ENCODE measurements around the gene ABCC6. TPM values are rescaled to one million over a fixed set of nuclear protein-coding genes. Genes with fewer than 3 reads are reported as not detected.
A peak's percentile ranks its signal among the peaks of the same experiment; 100 is the strongest.

ABCC6 gene
- total and polyA plus RNA-seq, 2 of the 13 experiments (the other 11 are each of a cell fraction or from before 2014, with no cell fraction given), result 82.4 to 105 TPM

DNA sequence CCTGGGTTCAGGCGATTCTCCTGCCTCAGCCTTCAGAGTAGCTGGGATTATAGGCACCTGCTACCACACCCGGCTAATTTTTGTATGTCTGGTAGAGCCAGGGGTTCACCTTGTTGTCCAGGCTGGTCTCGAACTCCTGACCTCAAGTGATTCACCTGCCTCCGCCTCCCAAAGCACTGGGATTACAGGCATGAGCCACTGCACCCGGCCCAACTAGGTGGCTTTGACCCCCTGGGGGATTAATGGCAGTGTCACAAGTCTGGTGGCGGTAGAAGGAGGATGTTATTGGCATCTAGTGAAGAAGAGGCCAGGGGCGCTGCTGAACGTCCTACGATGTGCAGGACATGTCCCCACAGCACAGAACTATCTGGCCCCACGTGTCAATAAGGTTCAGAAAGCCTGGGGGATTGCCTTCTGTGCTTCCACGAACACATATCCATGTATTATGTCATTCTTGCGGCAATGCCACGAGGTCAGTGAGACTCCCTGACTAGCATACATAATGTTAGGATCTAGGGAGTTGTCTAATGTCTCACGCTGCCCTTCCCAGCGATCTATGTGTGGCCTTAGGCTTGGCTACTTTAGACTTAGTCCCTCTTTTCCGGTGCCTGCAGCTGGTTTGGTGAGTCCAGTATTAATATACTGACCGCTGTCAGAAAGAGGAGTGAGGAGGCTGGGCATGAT, 75.8 kb downstream of the ABCC6 start (continued):
- TF ChIP-seq CAMTA2 (CRISPR knock-in tag; IDR thresholded peaks at IDR 0.05; ENCODE audit: borderline replicate concordance), result 0 out of 2 replicates have a peak, but pooled peaks have one; percentile 62
- TF ChIP-seq SUZ12 (IDR thresholded peaks at IDR 0.05; ENCODE audit: low read depth, low read length), result no peak
- TF ChIP-seq, protein P1, sequence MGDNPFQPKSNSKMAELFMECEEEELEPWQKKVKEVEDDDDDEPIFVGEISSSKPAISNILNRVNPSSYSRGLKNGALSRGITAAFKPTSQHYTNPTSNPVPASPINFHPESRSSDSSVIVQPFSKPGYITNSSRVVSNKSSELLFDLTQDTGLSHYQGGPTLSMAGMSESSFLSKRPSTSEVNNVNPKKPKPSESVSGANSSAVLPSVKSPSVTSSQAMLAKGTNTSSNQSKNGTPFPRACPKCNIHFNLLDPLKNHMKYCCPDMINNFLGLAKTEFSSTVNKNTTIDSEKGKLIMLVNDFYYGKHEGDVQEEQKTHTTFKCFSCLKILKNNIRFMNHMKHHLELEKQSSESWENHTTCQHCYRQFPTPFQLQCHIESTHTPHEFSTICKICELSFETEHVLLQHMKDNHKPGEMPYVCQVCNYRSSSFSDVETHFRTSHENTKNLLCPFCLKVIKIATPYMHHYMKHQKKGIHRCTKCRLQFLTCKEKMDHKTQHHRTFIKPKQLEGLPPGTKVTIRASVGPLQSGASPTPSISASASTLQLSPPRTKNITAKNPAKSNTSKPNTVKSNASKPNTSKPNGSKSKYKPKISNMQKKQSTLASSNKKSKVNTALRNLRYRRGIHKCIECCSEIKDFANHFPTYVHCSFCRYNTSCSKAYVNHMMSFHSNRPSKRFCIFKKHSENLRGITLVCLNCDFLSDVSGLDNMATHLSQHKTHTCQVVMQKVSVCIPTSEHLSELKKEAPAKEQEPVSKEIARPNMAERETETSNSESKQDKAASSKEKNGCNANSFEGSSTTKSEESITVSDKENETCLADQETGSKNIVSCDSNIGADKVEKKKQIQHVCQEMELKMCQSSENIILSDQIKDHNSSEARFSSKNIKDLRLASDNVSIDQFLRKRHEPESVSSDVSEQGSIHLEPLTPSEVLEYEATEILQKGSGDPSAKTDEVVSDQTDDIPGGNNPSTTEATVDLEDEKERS (CRISPR knock-in tag; IDR thresholded peaks at IDR 0.05), result 0 out of 2 replicates have a peak, but pooled peaks have one; percentile 89
- TF ChIP-seq, protein P2, sequence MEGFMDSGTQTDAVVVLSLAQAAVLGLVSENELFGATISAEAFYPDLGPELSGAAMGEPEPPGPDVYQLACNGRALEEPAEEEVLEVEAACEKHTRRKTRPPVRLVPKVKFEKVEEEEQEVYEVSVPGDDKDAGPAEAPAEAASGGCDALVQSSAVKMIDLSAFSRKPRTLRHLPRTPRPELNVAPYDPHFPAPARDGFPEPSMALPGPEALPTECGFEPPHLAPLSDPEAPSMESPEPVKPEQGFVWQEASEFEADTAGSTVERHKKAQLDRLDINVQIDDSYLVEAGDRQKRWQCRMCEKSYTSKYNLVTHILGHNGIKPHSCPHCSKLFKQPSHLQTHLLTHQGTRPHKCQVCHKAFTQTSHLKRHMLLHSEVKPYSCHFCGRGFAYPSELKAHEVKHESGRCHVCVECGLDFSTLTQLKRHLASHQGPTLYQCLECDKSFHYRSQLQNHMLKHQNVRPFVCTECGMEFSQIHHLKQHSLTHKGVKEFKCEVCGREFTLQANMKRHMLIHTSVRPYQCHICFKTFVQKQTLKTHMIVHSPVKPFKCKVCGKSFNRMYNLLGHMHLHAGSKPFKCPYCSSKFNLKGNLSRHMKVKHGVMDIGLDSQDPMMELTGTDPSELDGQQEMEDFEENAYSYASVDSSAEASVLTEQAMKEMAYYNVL (CRISPR knock-in tag; IDR thresholded peaks at IDR 0.05; ENCODE audit: borderline replicate concordance), result 0 out of 2 replicates have a peak, but pooled peaks have one; percentile 17
- TF ChIP-seq ZFY (CRISPR knock-in tag; IDR thresholded peaks at IDR 0.05), result 0 out of 2 replicates have a peak, but pooled peaks have one; percentile 20
- 0 out of 2 replicates have a peak, but pooled peaks have one; percentile 39 for TF ChIP-seq SMAD1 (CRISPR knock-in tag; IDR thresholded peaks at IDR 0.05; ENCODE audit: borderline replicate concordance, low read depth)
- TF ChIP-seq SALL1 (CRISPR knock-in tag; IDR thresholded peaks at IDR 0.05), result peak; percentile 12; the same call in 1 of the 2 replicates
- TF ChIP-seq, protein P3, sequence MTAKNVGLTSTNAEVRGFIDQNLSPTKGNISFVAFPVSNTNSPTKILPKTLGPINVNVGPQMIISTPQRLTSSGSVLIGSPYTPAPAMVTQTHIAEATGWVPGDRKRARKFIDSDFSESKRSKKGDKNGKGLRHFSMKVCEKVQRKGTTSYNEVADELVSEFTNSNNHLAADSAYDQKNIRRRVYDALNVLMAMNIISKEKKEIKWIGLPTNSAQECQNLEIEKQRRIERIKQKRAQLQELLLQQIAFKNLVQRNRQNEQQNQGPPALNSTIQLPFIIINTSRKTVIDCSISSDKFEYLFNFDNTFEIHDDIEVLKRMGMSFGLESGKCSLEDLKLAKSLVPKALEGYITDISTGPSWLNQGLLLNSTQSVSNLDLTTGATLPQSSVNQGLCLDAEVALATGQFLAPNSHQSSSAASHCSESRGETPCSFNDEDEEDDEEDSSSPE (CRISPR knock-in tag; IDR thresholded peaks at IDR 0.05), result no peak
- TF ChIP-seq KDM5B (CRISPR knock-in tag; IDR thresholded peaks at IDR 0.05; ENCODE audit: borderline replicate concordance), result 0 out of 2 replicates have a peak, but pooled peaks have one; percentile 41
- TF ChIP-seq, protein P4, sequence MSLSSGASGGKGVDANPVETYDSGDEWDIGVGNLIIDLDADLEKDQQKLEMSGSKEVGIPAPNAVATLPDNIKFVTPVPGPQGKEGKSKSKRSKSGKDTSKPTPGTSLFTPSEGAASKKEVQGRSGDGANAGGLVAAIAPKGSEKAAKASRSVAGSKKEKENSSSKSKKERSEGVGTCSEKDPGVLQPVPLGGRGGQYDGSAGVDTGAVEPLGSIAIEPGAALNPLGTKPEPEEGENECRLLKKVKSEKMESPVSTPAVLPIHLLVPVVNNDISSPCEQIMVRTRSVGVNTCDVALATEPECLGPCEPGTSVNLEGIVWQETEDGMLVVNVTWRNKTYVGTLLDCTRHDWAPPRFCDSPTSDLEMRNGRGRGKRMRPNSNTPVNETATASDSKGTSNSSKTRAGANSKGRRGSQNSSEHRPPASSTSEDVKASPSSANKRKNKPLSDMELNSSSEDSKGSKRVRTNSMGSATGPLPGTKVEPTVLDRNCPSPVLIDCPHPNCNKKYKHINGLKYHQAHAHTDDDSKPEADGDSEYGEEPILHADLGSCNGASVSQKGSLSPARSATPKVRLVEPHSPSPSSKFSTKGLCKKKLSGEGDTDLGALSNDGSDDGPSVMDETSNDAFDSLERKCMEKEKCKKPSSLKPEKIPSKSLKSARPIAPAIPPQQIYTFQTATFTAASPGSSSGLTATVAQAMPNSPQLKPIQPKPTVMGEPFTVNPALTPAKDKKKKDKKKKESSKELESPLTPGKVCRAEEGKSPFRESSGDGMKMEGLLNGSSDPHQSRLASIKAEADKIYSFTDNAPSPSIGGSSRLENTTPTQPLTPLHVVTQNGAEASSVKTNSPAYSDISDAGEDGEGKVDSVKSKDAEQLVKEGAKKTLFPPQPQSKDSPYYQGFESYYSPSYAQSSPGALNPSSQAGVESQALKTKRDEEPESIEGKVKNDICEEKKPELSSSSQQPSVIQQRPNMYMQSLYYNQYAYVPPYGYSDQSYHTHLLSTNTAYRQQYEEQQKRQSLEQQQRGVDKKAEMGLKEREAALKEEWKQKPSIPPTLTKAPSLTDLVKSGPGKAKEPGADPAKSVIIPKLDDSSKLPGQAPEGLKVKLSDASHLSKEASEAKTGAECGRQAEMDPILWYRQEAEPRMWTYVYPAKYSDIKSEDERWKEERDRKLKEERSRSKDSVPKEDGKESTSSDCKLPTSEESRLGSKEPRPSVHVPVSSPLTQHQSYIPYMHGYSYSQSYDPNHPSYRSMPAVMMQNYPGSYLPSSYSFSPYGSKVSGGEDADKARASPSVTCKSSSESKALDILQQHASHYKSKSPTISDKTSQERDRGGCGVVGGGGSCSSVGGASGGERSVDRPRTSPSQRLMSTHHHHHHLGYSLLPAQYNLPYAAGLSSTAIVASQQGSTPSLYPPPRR (CRISPR knock-in tag; IDR thresholded peaks at IDR 0.05; ENCODE audit: borderline replicate concordance), result 0 out of 2 replicates have a peak, but pooled peaks have one; percentile 25
- TF ChIP-seq ZNF781 (CRISPR knock-in tag; IDR thresholded peaks at IDR 0.05; ENCODE audit: borderline replicate concordance, not compliant biosample characterization), result peak; percentile 67
- TF ChIP-seq, protein P5, sequence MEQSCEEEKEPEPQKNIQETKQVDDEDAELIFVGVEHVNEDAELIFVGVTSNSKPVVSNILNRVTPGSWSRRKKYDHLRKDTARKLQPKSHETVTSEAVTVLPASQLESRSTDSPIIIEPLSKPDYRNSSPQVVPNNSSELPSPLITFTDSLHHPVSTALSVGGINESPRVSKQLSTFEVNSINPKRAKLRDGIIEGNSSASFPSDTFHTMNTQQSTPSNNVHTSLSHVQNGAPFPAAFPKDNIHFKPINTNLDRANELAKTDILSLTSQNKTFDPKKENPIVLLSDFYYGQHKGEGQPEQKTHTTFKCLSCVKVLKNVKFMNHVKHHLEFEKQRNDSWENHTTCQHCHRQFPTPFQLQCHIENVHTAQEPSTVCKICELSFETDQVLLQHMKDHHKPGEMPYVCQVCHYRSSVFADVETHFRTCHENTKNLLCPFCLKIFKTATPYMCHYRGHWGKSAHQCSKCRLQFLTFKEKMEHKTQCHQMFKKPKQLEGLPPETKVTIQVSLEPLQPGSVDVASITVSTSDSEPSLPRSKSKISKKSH (CRISPR knock-in tag; IDR thresholded peaks at IDR 0.05; ENCODE audit: borderline replicate concordance), result peak; percentile 47; the same call in 1 of the 2 replicates
- peak; percentile 78; the same call in 1 of the 2 replicates for TF ChIP-seq GZF1 (CRISPR knock-in tag; IDR thresholded peaks at IDR 0.05)
- peak; percentile 78; the same call in 1 of the 2 replicates for TF ChIP-seq ZFP36L1 (CRISPR knock-in tag; IDR thresholded peaks at IDR 0.05)

Data from HepG2 (cell line).